Activated CD4-positive, alpha-beta T cell treated with anti-CD3 and anti-CD28 coated beads, Interleukin-2, amount 10 ng/mL, durations not matched to agents 7 days and 5 days (primary cell): ENCODE measurements around the gene DDX54. TPM values are rescaled to one million over a fixed set of nuclear protein-coding genes. Genes with fewer than 3 reads are reported as not detected.

Experiments
- CTCF ChIA-PET: fragments of 350-600 bp; sonication (Branson Sonifier 250); formaldehyde crosslinking; loops from one replicate; lab custom pipeline; 2021; ENCODE audit warnings: antibody characterized with exemption; lab: Charles Lee
- POLR2A ChIA-PET: fragments of 350-600 bp; sonication (Branson Sonifier 250); formaldehyde crosslinking; loops from one replicate; lab custom pipeline; 2021; ENCODE audit warnings: antibody characterized with exemption; lab: Charles Lee
- DNase-seq: peaks from one replicate; pipeline ENCODE4 v3.0.0-alpha.2; 2020
- H3K27ac Mint-ChIP-seq: one replicate; pipeline ENCODE4 v1.8.0; 2021; ENCODE audit warnings: mild to moderate bottlenecking, moderate library complexity, mixed read lengths
- H3K27me3 Mint-ChIP-seq: one replicate; pipeline ENCODE4 v1.8.0; 2021; ENCODE audit warnings: mixed read lengths
- H3K36me3 Mint-ChIP-seq: one replicate; pipeline ENCODE4 v1.8.0; 2021; ENCODE audit warnings: low read depth, mixed read lengths
- H3K4me1 Mint-ChIP-seq: one replicate; pipeline ENCODE4 v1.8.0; 2021; ENCODE audit warnings: mixed read lengths
- H3K4me3 Mint-ChIP-seq: one replicate; pipeline ENCODE4 v1.8.0; 2021; ENCODE audit warnings: mild to moderate bottlenecking, moderate library complexity, mixed read lengths
- H3K9me3 Mint-ChIP-seq: one replicate; pipeline ENCODE4 v1.8.0; 2021; ENCODE audit warnings: mixed read lengths
- total RNA-seq, 2 experiments: library from RNA; stranded (reverse); gene quantifications; one replicate each; pipeline ENCODE4 v1.2.3, GENCODE V29; 2021

The DDX54 gene
- total RNA-seq, 2 experiments from 2014 or later, result 65.6 to 72.0 TPM

DNA sequence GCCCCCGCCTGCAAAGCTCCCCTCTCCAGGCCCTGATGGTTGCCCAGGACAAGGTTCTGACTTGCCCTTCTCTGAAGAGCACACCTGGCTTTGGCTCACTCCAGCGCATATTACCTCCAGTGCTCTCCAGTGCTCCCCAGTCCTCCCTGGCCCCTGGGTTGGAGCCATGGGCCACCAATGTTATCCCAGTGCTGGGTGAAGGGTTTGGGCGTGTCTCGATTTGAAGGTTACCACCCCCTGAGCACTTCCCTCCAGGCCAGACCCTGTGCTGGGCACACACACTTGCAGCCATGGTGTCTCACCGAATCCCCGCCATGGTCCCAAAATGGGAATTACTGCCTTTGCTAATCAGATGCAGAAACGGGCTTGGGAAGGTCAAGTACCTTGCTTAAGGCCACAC is 11.3 kb upstream of the DDX54 start:
- CTCF ChIA-PET, result interaction anchor here (0.6 to 1.8 kb wide), 3 partner anchors 11 to 296 kb away, joined by 3 to 5 read pairs (median 4); no protein-coding TSS in a partner anchor

DNA sequence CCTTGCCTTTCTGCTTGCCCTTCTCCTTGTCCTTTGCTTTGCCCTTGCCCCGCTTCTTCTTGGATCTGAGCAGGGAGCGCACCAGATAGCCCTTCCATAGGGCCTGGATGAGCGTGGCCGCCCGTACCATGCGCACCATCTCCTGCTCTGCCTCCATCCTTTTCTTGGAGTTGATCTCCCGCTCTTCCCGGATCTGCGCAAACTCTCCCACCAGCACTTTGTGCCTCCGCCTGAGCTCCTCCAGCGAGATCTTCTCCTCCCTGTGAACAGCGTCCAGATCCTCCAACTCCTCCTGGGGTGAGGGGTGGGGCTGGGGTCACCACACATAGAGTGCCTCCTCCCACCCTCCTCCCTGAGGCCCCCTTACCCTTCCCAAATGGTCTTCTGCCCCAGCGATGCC is 10.3 kb upstream of the DDX54 start:
- Mint-ChIP-seq H3K27me3 (no peaks in the 10 kb centered on the region), H3K36me3 (peaks cover 12% of the 10 kb centered on the region), H3K9me3 (no peaks in the 10 kb centered on the region), H3K27ac (peak overlapping the region; percentile 9), H3K4me1 (peaks cover 17% of the 10 kb centered on the region), H3K4me3 (no peak overlapping the region)
- no peak for DNase-seq
- CTCF ChIA-PET, result interaction anchor here (0.9 to 1.6 kb wide), 5 partner anchors 9 to 301 kb away, joined by 3 to 5 read pairs (median 5); partner anchors contain the start of gene TPCN1
- POLR2A ChIA-PET, result no interaction called here

More for the DNA sequence above, 11.3 kb upstream of the DDX54 start:
- Mint-ChIP-seq H3K27ac (no peak overlapping the region), H3K9me3 (no peaks in the 10 kb centered on the region), H3K36me3 (peaks cover 8% of the 10 kb centered on the region), H3K4me3 (no peak overlapping the region), H3K27me3 (no peaks in the 10 kb centered on the region), H3K4me1 (peaks cover 19% of the 10 kb centered on the region)
- no peak for DNase-seq
- POLR2A ChIA-PET, result no interaction called here

DNA sequence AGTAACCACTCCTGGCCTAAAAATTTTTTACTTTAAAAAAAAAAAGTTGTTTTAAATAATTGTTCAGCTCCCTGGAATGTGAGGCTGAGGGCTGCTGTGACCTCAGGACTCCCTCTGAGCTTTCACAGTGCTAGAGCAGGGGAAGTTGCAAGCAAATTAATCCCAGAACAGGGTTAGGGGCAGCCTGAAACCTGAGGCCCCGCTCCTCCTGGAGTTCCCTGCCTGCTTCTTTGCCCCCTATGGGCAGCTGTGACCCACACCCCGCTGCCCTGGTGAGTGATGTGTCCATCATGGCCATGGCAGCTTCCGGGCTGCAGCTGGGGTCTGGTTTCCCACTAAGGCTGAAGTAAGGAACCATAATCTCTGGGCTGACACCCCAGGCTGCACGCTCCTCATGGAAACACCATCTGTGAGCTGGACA is 9.7 kb upstream of the DDX54 start:
- Mint-ChIP-seq H3K4me3 (no peak overlapping the region), H3K27ac (no peak overlapping the region), H3K27me3 (no peaks in the 10 kb centered on the region), H3K36me3 (peaks cover 14% of the 10 kb centered on the region), H3K4me1 (peaks cover 19% of the 10 kb centered on the region), H3K9me3 (no peaks in the 10 kb centered on the region)
- no peak for DNase-seq
- CTCF ChIA-PET, result interaction anchor here (0.9 to 2.0 kb wide), 5 partner anchors 9 to 301 kb away, joined by 3 to 16 read pairs (median 5); partner anchors contain the start of genes DDX54, RITA1 and TPCN1
- POLR2A ChIA-PET, result no interaction called here

DNA sequence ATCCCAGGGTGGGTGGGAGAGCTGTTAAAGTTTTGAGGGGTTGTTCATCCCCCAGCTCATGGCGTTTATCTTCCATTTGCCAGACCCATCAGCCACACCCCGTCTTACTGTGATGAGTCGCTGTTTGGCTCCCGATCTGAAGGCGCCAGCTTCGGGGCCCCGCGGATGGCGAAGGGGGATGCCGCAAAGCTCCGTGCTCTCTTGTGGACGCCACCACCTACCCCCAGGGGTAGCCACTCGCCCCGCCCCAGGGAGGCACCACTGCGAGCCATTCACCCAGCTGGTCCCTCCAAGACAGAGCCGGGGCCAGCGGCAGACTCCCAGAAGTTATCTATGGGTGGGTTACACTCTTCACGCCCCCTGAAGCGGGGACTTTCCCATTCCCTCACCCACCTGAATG is 5.9 kb upstream of the DDX54 start:
- Mint-ChIP-seq H3K4me1 (peaks cover 28% of the 10 kb centered on the region), H3K4me3 (no peak overlapping the region), H3K9me3 (no peaks in the 10 kb centered on the region), H3K36me3 (peaks cover 29% of the 10 kb centered on the region), H3K27me3 (no peaks in the 10 kb centered on the region), H3K27ac (no peak overlapping the region)
- CTCF ChIA-PET, result interaction anchor here (0.9 to 1.5 kb wide), 2 partner anchors 14 to 17 kb away, joined by 3 to 4 read pairs; no protein-coding TSS in a partner anchor
- DNase-seq, result no peak
- POLR2A ChIA-PET, result no interaction called here

DNA sequence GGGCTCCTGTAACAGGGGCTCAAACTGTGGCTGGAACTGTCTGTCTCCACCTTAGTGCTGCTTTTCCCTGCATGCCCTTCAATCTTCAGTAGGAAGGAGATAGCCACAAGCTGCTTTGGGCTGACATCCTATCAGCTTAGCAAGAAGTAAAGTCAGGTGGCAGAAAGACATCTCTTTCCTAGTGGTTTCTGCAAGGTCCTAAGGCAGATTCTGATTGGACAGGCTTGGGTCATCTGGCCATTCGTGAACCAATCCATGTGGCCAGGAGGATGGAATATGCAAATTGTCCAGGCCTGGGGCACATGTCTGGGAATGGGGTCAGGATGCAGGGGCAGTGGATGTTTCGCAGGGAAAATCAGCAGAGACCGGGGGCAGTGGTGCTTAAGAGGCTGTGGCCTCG is 5.5 kb upstream of the DDX54 start:
- no peak for DNase-seq
- POLR2A ChIA-PET, result no interaction called here
- H3K4me1 Mint-ChIP-seq, result peaks cover 31% of the 10 kb centered on the region
- H3K4me3 Mint-ChIP-seq, result no peak overlapping the region
- CTCF ChIA-PET, result interaction anchor here (0.7 to 1.5 kb wide), 3 partner anchors 13 to 18 kb away, joined by 3 to 4 read pairs (median 3); no protein-coding TSS in a partner anchor
- no peaks in the 10 kb centered on the region for H3K27me3 Mint-ChIP-seq
- H3K27ac Mint-ChIP-seq, result no peak overlapping the region
- peaks cover 29% of the 10 kb centered on the region for H3K36me3 Mint-ChIP-seq
- H3K9me3 Mint-ChIP-seq, result no peaks in the 10 kb centered on the region

DNA sequence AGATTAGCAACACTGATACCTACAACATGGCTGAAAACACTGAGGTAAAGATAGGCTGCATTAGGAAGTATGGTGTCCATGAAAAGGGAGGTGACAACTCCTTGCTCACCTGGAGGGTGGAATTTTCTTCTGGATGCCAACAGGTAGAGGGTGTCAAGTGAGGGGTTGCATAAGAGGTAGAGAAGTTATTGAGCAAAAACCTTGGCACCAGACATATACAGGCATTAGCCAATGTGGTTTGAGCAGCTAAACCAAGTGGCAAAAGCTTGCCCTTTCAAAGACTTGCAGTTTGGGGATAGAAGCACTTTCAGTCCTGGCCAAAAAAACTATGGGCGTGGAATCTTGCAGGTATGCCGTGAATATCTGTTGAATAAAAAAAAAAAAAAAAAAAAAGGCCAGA is 4.1 kb upstream of the DDX54 start:
- Mint-ChIP-seq H3K4me3 (no peak overlapping the region), H3K27me3 (no peaks in the 10 kb centered on the region), H3K9me3 (no peaks in the 10 kb centered on the region), H3K36me3 (peaks cover 32% of the 10 kb centered on the region), H3K4me1 (peaks cover 34% of the 10 kb centered on the region), H3K27ac (no peak overlapping the region)
- DNase-seq, result no peak
- POLR2A ChIA-PET, result no interaction called here
- CTCF ChIA-PET, result no interaction called here

DNA sequence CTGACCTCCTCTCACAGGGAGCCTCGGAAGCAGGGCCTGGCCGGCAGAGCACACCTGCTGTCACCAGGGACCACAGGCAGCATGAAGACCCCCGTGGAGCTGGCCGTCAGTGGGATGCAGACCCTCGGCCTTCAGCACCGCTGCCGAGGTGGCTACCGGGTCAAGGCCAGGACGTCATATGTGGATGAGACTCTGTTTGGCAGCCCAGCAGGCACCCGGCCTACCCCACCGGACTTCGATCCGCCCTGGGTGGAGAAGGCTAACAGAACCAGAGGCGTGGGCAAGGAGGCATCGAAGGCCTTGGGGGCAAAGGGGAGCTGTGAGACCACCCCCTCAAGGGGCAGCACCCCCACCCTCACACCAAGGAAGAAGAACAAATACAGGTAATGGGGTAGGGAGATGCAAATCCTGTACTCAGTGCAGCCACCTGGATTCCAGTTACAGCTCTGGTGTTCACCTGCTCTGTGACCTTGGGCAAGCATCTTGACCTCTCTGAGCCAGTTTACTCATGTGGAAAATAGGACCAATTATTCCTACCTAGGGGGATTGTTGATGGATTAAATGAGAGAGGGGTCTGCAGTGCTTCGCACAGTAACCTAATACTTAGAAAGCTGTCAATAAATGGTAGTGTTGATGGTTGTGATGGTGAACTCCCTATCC is 1.5 kb upstream of the DDX54 start:
- Mint-ChIP-seq H3K27ac (peak overlapping the region; percentile 97), H3K36me3 (peaks cover 27% of the 10 kb centered on the region), H3K4me3 (peak overlapping the region; percentile 97), H3K4me1 (peaks cover 41% of the 10 kb centered on the region), H3K27me3 (no peaks in the 10 kb centered on the region), H3K9me3 (no peaks in the 10 kb centered on the region)
- no peak for DNase-seq
- POLR2A ChIA-PET, result no interaction called here
- CTCF ChIA-PET, result interaction anchor here (0.5 to 3.0 kb wide), 6 partner anchors 8 to 34 kb away, joined by 3 to 16 read pairs (median 6); no protein-coding TSS in a partner anchor

DNA sequence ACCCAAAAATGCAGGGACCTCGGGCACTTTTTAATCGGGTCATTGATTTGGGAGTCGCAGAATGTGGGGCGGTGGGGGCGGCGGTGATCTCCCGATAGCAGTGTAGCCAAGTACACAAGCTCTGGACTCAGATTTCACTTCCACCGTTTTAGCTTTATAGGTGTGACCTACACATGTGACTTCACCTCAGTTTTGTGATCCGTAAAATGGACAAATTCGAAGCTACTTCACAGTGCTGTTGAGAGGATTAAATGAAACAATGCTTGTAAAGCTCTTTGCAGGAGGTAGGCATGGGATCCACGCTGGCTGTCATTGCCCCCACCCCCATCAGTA is 721 bp upstream of the DDX54 start:
- DNase-seq, result no peak
- CTCF ChIA-PET, result interaction anchor here (0.5 to 3.0 kb wide), 5 partner anchors 8 to 33 kb away, joined by 3 to 16 read pairs (median 5); no protein-coding TSS in a partner anchor
- H3K27ac Mint-ChIP-seq, result peak overlapping the region; percentile 97
- H3K27me3 Mint-ChIP-seq, result no peaks in the 10 kb centered on the region
- H3K36me3 Mint-ChIP-seq, result peaks cover 26% of the 10 kb centered on the region
- peak overlapping the region; percentile 97 for H3K4me3 Mint-ChIP-seq
- POLR2A ChIA-PET, result no interaction called here
- peaks cover 43% of the 10 kb centered on the region for H3K4me1 Mint-ChIP-seq
- no peaks in the 10 kb centered on the region for H3K9me3 Mint-ChIP-seq

DNA sequence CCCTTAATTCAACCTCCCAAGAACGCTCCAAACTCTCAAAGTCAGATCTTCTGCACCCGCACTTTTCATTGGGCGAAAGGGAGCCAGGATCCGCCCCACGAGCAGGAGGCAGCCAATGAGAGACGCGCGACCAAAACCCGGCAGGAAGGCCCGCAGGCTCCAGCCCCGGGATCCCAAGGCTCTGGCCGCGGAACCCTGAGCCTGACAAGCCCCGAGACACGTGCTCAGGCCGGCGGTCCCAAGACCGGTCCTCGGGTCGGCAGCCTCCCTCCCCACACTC is 438 bp downstream of the DDX54 start:
- Mint-ChIP-seq H3K27ac (peak overlapping the region; percentile 97), H3K4me3 (peak overlapping the region; percentile 97), H3K4me1 (peaks cover 41% of the 10 kb centered on the region), H3K27me3 (no peaks in the 10 kb centered on the region), H3K36me3 (peaks cover 29% of the 10 kb centered on the region), H3K9me3 (no peaks in the 10 kb centered on the region)
- CTCF ChIA-PET, result interaction anchor here (0.6 to 3.0 kb wide), 4 partner anchors 10 to 124 kb away, joined by 3 to 16 read pairs (median 4); no protein-coding TSS in a partner anchor
- peak; percentile 91 for DNase-seq
- POLR2A ChIA-PET, result no interaction called here

DNA sequence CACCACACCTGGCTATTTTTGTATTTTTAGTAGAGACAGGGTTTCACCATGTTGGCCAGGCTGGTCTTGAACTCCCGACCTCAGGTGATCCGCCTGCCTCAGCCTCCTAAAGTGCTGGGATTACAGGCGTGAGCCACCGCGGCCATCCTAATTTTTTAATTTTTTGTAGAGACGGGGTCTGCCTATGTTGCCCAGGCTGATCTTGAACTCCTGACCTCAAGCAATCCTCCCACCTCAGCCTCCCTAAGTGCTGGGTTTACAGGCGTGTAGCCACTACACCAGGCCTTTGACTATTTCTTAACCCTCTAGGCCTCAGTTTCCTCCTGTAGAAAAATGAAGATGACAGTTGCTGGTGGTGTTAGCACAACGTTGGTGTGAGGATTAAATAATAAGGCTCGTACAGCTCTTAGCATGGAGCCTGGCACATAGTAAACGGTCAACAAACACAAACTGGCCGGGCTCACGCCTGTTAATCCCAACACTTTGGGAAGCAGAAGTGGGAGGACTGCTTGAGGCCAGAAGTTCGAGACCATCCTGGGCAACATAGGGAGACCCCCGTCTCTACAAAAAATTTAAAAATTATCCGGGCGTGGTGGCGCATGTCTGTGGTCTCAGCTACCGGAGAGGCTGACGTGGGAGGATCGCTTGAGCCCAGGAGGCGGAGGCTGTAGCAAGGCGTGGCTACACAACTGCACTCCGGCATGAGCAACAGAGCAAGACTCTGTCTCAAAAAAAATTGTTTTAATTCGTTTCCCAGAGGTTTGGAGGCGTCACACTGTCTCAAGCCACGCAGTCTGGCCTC is 979 bp downstream of the DDX54 start:
- H3K27ac Mint-ChIP-seq, result peak overlapping the region; percentile 97
- POLR2A ChIA-PET, result interaction anchor here (0.6 to 0.7 kb wide), 2 partner anchors 24 to 39 kb away, joined by 3 read pairs; no protein-coding TSS in a partner anchor
- no peaks in the 10 kb centered on the region for H3K9me3 Mint-ChIP-seq
- peaks cover 30% of the 10 kb centered on the region for H3K36me3 Mint-ChIP-seq
- CTCF ChIA-PET, result interaction anchor here (0.6 to 3.0 kb wide), 3 partner anchors 10 to 124 kb away, joined by 4 to 16 read pairs (median 5); no protein-coding TSS in a partner anchor
- H3K27me3 Mint-ChIP-seq, result no peaks in the 10 kb centered on the region
- H3K4me3 Mint-ChIP-seq, result peak overlapping the region; percentile 97
- no peak for DNase-seq
- peaks cover 39% of the 10 kb centered on the region for H3K4me1 Mint-ChIP-seq

DNA sequence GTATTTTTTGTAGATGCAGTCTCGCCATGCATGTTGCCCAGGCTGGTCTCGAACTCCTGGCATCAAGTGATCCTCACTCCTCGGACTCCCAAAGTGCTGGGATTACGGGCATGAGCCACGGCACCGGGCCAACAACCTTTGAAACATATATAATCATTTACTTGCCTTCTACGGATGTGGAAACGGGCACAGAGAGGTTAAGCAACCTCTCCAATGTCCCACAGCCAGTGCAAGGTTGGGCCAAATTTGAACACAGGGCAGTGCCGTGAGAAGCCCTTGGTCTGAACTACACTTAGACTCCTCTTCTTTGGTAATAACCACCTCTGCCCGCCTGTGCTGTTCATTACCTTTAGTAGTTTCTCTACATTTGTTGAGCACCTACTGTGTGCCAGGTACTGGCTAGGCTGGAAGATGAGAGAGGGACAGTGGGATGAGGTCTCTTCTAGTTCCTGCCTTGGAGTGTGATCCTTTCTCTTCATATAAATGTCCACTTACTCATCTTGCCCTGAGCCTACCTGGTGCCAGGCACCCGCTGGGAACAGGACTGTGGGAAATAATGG is 2.2 kb downstream of the DDX54 start:
- Mint-ChIP-seq H3K4me3 (peak overlapping the region; percentile 97), H3K4me1 (peaks cover 34% of the 10 kb centered on the region), H3K27ac (peak overlapping the region; percentile 76), H3K9me3 (no peaks in the 10 kb centered on the region), H3K36me3 (peaks cover 36% of the 10 kb centered on the region), H3K27me3 (no peaks in the 10 kb centered on the region)
- DNase-seq, result no peak
- CTCF ChIA-PET, result interaction anchor here (0.6 kb wide), 1 partner anchor 8 kb away, joined by 3 read pairs; no protein-coding TSS in a partner anchor
- POLR2A ChIA-PET, result no interaction called here

DNA sequence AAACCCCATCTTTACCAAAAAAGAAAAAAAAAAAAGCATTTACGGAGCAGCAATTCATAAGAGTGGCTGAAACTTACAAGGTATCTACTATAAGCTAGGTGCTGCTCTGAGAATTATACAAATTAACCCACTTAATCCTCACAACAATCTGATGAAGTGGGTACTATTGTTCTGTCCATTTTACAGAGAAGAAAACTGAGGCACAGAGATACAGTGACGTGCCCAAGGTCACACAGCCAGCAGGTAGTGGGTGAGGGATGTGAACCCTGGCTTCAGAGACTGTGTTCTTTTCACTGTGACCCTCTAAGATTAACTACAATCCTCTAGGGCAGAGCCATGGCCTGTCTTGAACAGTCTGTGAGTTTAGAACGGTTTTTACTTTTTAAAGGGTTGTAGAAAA is 3.3 kb downstream of the DDX54 start:
- ChIA-PET POLR2A (no interaction called here), CTCF (interaction anchor here (0.6 kb wide), 1 partner anchor 7 kb away, joined by 3 read pairs; no protein-coding TSS in a partner anchor)
- Mint-ChIP-seq H3K4me1 (peaks cover 28% of the 10 kb centered on the region), H3K27ac (no peak overlapping the region), H3K4me3 (no peak overlapping the region), H3K27me3 (no peaks in the 10 kb centered on the region), H3K36me3 (peaks cover 43% of the 10 kb centered on the region), H3K9me3 (peaks cover 3% of the 10 kb centered on the region)
- no peak for DNase-seq
